ENCODE data around the gene ETDC.
"Not testable (repeated sequence)": the region's sequence is repeated elsewhere in the genome, so short reads cannot be mapped to it uniquely, and the experiment has no call there.

- TF ChIP-seq CTCF (IDR thresholded peaks at IDR 0.05); ZFX (IDR thresholded peaks at IDR 0.05; ENCODE audit: borderline replicate concordance): not testable (repeated sequence)
These were observed 15.9 kb downstream of the ETDC start for GRCh38 chrX:135325036-135325818.
